IMR-90 (cell line): ENCODE results near the gene RIPK4. TPM values are rescaled to one million over a fixed set of nuclear protein-coding genes. Genes with fewer than 3 reads are reported as not detected.

ENCODE experiments used
- ATAC-seq: fragments of 200-7000 bp; cut with Tn5 transposase; 2 replicates; pipeline ENCODE4 v1.9.1; 2020; ENCODE audit warnings: low read depth, mild to moderate bottlenecking, moderate library complexity
- BruUV-seq: library from RNA; stranded (reverse); fragments of 400-500 nt; replicated peaks from 2 replicates; lab custom pipeline; 2021; lab: Mats Ljungman, UMichigan
- CTCF ChIA-PET: fragments of 300-600 bp; formaldehyde crosslinking; extraction: SDS; loops from one replicate; lab custom pipeline; 2021; ENCODE audit warnings: antibody characterized with exemption; lab: Yijun Ruan, JAX
- POLR2A ChIA-PET: fragments of 300-600 bp; sonication (Branson Sonifier 250); formaldehyde crosslinking; loops from one replicate; lab custom pipeline; 2022; ENCODE audit warnings: antibody characterized with exemption; ENCODE audit not compliant: unreplicated experiment; lab: Charles Lee
- DNase-seq: peaks from one replicate; pipeline ENCODE4 v3.0.0; 2013
- H2AFZ ChIP-seq: replicated peaks from 2 replicates; pipeline ENCODE3; 2013; ENCODE audit warnings: low read length, mild to moderate bottlenecking; ENCODE audit not compliant: poor library complexity
- H2AK5ac ChIP-seq: 2 replicates; pipeline ENCODE4 v1.6.1; 2013; ENCODE audit warnings: low read depth, low read length, inconsistent platforms
- H2AK9ac ChIP-seq: replicated peaks from 2 replicates; pipeline ENCODE3; 2013; ENCODE audit warnings: mild to moderate bottlenecking, low read depth, low read length, moderate library complexity; ENCODE audit not compliant: poor library complexity
- H2BK120ac ChIP-seq: 2 replicates; pipeline ENCODE4 v1.6.1; 2013; ENCODE audit warnings: low read depth, low read length, inconsistent platforms
- H2BK15ac ChIP-seq: 3 replicates; pipeline ENCODE4 v1.6.1; 2013; ENCODE audit warnings: low read depth, low read length, inconsistent platforms
- H2BK20ac ChIP-seq: 2 replicates; pipeline ENCODE4 v1.6.1; 2013; ENCODE audit warnings: low read depth, mild to moderate bottlenecking, inconsistent platforms, low read length, moderate library complexity
- H2BK5ac ChIP-seq: 2 replicates; pipeline ENCODE4 v1.6.1; 2013; ENCODE audit warnings: mild to moderate bottlenecking, low read depth, low read length, inconsistent platforms; ENCODE audit not compliant: poor library complexity, severe bottlenecking
- H3K14ac ChIP-seq: replicated peaks from 2 replicates; pipeline ENCODE4 v1.6.1; 2013; ENCODE audit warnings: low read depth, low read length, inconsistent platforms
- H3K18ac ChIP-seq: 2 replicates; pipeline ENCODE4 v1.6.1; 2013; ENCODE audit warnings: low read depth, low read length, control low read depth
- H3K23ac ChIP-seq: 2 replicates; pipeline ENCODE4 v1.6.1; 2013; ENCODE audit warnings: low read depth, low read length, inconsistent platforms
- H3K27ac ChIP-seq: 2 replicates; pipeline ENCODE4 v1.5.1; 2013; ENCODE audit warnings: mild to moderate bottlenecking, control low read depth, low read length; ENCODE audit not compliant: insufficient read depth
- H3K27me3 ChIP-seq: 2 replicates; pipeline ENCODE4 v1.6.1; 2013; ENCODE audit warnings: low read length; ENCODE audit not compliant: control insufficient read depth, insufficient read depth
- H3K36me3 ChIP-seq: 2 replicates; pipeline ENCODE4 v1.6.1; 2013; ENCODE audit warnings: low read length, mixed read lengths; ENCODE audit not compliant: control insufficient read depth, insufficient read depth
- H3K4ac ChIP-seq: 2 replicates; pipeline ENCODE4 v1.6.1; 2013; ENCODE audit warnings: low read depth, low read length, inconsistent platforms
- H3K4me1 ChIP-seq: 2 replicates; pipeline ENCODE4 v1.6.1; 2013; ENCODE audit warnings: low read length, mixed read lengths; ENCODE audit not compliant: control insufficient read depth, insufficient read depth
- H3K4me2 ChIP-seq: 2 replicates; pipeline ENCODE4 v1.6.1; 2013; ENCODE audit warnings: low read depth, mild to moderate bottlenecking, control low read depth, low read length, moderate library complexity
- H3K4me3 ChIP-seq: 2 replicates; pipeline ENCODE4 v1.5.1; 2013; ENCODE audit warnings: low read depth, mild to moderate bottlenecking, control low read depth, low read length, moderate library complexity; ENCODE audit not compliant: insufficient read depth
- H3K56ac ChIP-seq: 2 replicates; pipeline ENCODE4 v1.6.1; 2013; ENCODE audit warnings: low read length, inconsistent platforms; ENCODE audit not compliant: insufficient read depth; ENCODE audit errors: extremely low read depth
- H3K79me1 ChIP-seq, 2 experiments: 2 replicates each; pipeline ENCODE4 v1.6.1; 2013; ENCODE audit warnings: low read length in 2 of 2, inconsistent platforms in 1 of 2, low read depth in 1 of 2
- H3K9ac ChIP-seq: 2 replicates; pipeline ENCODE4 v1.6.1; 2013; ENCODE audit warnings: low read depth, low read length, control low read depth
- H3K9me1 ChIP-seq: 2 replicates; pipeline ENCODE4 v1.6.1; 2013; ENCODE audit warnings: low read length, inconsistent platforms; ENCODE audit not compliant: insufficient read depth
- H3K9me3 ChIP-seq: 2 replicates; pipeline ENCODE4 v1.6.1; 2013; ENCODE audit warnings: low read length; ENCODE audit not compliant: control insufficient read depth, insufficient read depth
- H4K20me1 ChIP-seq: 2 replicates; pipeline ENCODE4 v1.6.1; 2013; ENCODE audit warnings: low read length, inconsistent platforms; ENCODE audit not compliant: insufficient read depth
- H4K5ac ChIP-seq: 2 replicates; pipeline ENCODE4 v1.6.1; 2013; ENCODE audit warnings: mild to moderate bottlenecking, low read depth, low read length, control low read depth
- H4K8ac ChIP-seq, 2 experiments: 2 replicates each; pipeline ENCODE4 v1.6.1; 2013; ENCODE audit warnings: low read depth in 2 of 2, low read length in 2 of 2, control low read depth in 1 of 2, inconsistent platforms in 1 of 2
- H4K91ac ChIP-seq: 2 replicates; pipeline ENCODE4 v1.6.1; 2013; ENCODE audit warnings: low read depth, low read length, inconsistent platforms; ENCODE audit not compliant: insufficient read depth
- BHLHE40 ChIP-seq: fragments of 150-350 bp; IDR thresholded peaks from 2 replicates; pipeline ENCODE4 v1.6.1; 2016; ENCODE audit warnings: mild to moderate bottlenecking, low read depth, low read length
- MAFK ChIP-seq: IDR thresholded peaks from 2 replicates; pipeline ENCODE4 v1.6.1; 2012; ENCODE audit warnings: low read depth, low read length, improper control_type of control experiment
- NFE2L2 ChIP-seq: fragments of 150-350 bp; IDR thresholded peaks from 2 replicates; pipeline ENCODE4 v1.6.1; 2016; ENCODE audit warnings: low read depth, mild to moderate bottlenecking, low read length
- RAD21 ChIP-seq: IDR thresholded peaks from 2 replicates; pipeline ENCODE4 v1.6.1; 2012; ENCODE audit warnings: low read length, improper control_type of control experiment
- RCOR1 ChIP-seq: IDR thresholded peaks from 2 replicates; pipeline ENCODE4 v1.6.1; 2012; ENCODE audit warnings: mild to moderate bottlenecking, low read length, improper control_type of control experiment; ENCODE audit not compliant: insufficient replicate concordance
- RFX5 ChIP-seq: IDR thresholded peaks from 2 replicates; pipeline ENCODE4 v1.8.0; 2012; ENCODE audit warnings: low read depth, mild to moderate bottlenecking, low read length, moderate library complexity
- WGBS, 2 experiments: methylation state at CpG; one replicate each; pipeline versions ENCODE4 v1.1.5 to v1.1.7; 2013; ENCODE audit warnings: missing lambda C conversion rate in 2 of 2; ENCODE audit not compliant: insufficient read length in 1 of 2; ENCODE audit errors: extremely low coverage in 2 of 2; 5-methylcytosine and 5-hydroxymethylcytosine counted together
- dilution Hi-C: fragments of 300-500 bp; cut with HindIII; formaldehyde crosslinking; loops from one replicate; pipeline ENCODE4 v1.14.3; 2018; ENCODE audit warnings: low sequenced_read_pairs; ENCODE audit not compliant: unreplicated experiment
- in situ Hi-C: fragments of 300-500 bp; cut with MboI; formaldehyde crosslinking; loops from 3 replicates; pipeline ENCODE4 v1.14.3; 2019; ENCODE audit warnings: low sequenced_read_pairs, inconsistent platforms, mixed read lengths
- intact Hi-C: fragments of 100-400 bp; cut with micrococcal nuclease; formaldehyde crosslinking; loops from 2 replicates; pipeline ENCODE4 v1.10.0; 2022
- polyA plus RNA-seq, 3 experiments: library from polyadenylated mRNA; depleted of rRNA; stranded (reverse); fragments of >200 nt; gene quantifications; 2 replicates each; pipeline ENCODE4 v1.2.3, GENCODE V29; 2012; ENCODE audit warnings: low replicate concordance in 1 of 3
- total RNA-seq: library from RNA; depleted of rRNA; stranded (reverse); fragments of >200 nt; gene quantifications from 2 replicates; pipeline ENCODE4 v1.2.3, GENCODE V29; 2012

RIPK4 gene
- total and polyA plus RNA-seq, 2 of the 4 experiments (the other 2 are of a cell fraction), result under 0.01 to 0.03 TPM

GRCh38 chr21:41781050-41781410, 14.2 kb upstream of the RIPK4 start:
- POLR2A ChIA-PET, result no interaction called here
- Histone ChIP-seq H3K56ac (no peak overlapping the region), H2BK120ac (no peak overlapping the region), H3K36me3 (no peaks in the 10 kb centered on the region), H3K27ac (no peak overlapping the region), H3K4me2 (no peak overlapping the region), H3K9me3 (0 out of 2 replicates have a peak, but pooled peaks cover 2% of the 10 kb centered on the region), H3K9ac (no peak overlapping the region), H3K4me1 (no peaks in the 10 kb centered on the region), H2AFZ (no peak overlapping the region), H3K18ac (no peak overlapping the region), H2AK9ac (no peak overlapping the region), H2BK5ac (no peak overlapping the region), H4K8ac (no peak overlapping the region), H4K20me1 (no peaks in the 10 kb centered on the region), H4K5ac (no peak overlapping the region), H3K4me3 (no peak overlapping the region), H3K9me1 (no peaks in the 10 kb centered on the region), H3K79me1 (no peaks in the 10 kb centered on the region), H2BK15ac (no peak overlapping the region), H2AK5ac (no peak overlapping the region), H3K14ac (no peak overlapping the region), H2BK20ac (no peak overlapping the region), H4K91ac (no peak overlapping the region), H3K23ac (no peak overlapping the region), H3K27me3 (peaks cover 48% of the 10 kb centered on the region), H3K4ac (no peak overlapping the region)
- dilution Hi-C loops, result no loop called here
- in situ Hi-C loops, result loop anchor here (25.0 kb wide), 1 partner anchor 494 kb away; no protein-coding TSS in a partner anchor
- CTCF ChIA-PET, result no interaction called here
- TF ChIP-seq MAFK (no peak), RAD21 (no peak), RFX5 (no peak), BHLHE40 (no peak), NFE2L2 (no peak), RCOR1 (no peak)
- intact Hi-C loops, result no loop called here
- no TSS peak for BruUV-seq
- WGBS, 2 experiments, result no CpG with 5 or more reads among the region's 2 CpGs
- ATAC-seq, result no peak
- DNase-seq, result no peak
